ENCODE results near the gene TMEM80. TPM values are rescaled to one million over a fixed set of nuclear protein-coding genes. Genes with fewer than 3 reads are reported as not detected.

The TMEM80 gene
- total and polyA plus RNA-seq, 2 experiments from 2014 or later: 12.8 to 25.4 TPM

- TF ChIP-seq, protein P1, sequence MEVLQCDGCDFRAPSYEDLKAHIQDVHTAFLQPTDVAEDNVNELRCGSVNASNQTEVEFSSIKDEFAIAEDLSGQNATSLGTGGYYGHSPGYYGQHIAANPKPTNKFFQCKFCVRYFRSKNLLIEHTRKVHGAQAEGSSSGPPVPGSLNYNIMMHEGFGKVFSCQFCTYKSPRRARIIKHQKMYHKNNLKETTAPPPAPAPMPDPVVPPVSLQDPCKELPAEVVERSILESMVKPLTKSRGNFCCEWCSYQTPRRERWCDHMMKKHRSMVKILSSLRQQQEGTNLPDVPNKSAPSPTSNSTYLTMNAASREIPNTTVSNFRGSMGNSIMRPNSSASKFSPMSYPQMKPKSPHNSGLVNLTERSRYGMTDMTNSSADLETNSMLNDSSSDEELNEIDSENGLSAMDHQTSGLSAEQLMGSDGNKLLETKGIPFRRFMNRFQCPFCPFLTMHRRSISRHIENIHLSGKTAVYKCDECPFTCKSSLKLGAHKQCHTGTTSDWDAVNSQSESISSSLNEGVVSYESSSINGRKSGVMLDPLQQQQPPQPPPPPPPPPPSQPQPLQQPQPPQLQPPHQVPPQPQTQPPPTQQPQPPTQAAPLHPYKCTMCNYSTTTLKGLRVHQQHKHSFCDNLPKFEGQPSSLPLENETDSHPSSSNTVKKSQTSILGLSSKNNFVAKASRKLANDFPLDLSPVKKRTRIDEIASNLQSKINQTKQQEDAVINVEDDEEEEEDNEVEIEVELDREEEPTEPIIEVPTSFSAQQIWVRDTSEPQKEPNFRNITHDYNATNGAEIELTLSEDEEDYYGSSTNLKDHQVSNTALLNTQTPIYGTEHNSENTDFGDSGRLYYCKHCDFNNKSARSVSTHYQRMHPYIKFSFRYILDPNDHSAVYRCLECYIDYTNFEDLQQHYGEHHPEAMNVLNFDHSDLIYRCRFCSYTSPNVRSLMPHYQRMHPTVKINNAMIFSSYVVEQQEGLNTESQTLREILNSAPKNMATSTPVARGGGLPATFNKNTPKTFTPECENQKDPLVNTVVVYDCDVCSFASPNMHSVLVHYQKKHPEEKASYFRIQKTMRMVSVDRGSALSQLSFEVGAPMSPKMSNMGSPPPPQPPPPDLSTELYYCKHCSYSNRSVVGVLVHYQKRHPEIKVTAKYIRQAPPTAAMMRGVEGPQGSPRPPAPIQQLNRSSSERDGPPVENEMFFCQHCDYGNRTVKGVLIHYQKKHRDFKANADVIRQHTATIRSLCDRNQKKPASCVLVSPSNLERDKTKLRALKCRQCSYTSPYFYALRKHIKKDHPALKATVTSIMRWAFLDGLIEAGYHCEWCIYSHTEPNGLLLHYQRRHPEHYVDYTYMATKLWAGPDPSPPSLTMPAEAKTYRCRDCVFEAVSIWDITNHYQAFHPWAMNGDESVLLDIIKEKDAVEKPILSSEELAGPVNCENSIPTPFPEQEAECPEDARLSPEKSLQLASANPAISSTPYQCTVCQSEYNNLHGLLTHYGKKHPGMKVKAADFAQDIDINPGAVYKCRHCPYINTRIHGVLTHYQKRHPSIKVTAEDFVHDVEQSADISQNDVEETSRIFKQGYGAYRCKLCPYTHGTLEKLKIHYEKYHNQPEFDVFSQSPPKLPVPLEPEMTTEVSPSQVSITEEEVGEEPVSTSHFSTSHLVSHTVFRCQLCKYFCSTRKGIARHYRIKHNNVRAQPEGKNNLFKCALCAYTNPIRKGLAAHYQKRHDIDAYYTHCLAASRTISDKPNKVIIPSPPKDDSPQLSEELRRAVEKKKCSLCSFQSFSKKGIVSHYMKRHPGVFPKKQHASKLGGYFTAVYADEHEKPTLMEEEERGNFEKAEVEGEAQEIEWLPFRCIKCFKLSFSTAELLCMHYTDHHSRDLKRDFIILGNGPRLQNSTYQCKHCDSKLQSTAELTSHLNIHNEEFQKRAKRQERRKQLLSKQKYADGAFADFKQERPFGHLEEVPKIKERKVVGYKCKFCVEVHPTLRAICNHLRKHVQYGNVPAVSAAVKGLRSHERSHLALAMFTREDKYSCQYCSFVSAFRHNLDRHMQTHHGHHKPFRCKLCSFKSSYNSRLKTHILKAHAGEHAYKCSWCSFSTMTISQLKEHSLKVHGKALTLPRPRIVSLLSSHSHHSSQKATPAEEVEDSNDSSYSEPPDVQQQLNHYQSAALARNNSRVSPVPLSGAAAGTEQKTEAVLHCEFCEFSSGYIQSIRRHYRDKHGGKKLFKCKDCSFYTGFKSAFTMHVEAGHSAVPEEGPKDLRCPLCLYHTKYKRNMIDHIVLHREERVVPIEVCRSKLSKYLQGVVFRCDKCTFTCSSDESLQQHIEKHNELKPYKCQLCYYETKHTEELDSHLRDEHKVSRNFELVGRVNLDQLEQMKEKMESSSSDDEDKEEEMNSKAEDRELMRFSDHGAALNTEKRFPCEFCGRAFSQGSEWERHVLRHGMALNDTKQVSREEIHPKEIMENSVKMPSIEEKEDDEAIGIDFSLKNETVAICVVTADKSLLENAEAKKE (CRISPR knock-in tag; IDR thresholded peaks at IDR 0.05): no peak
- TF ChIP-seq EZH2phosphoT487 (IDR thresholded peaks at IDR 0.05; ENCODE audit: unreplicated experiment) (no peak), CREB1 (CRISPR knock-in tag; IDR thresholded peaks at IDR 0.05; ENCODE audit: low read depth) (no peak), ZNF331 (CRISPR knock-in tag; IDR thresholded peaks at IDR 0.05; ENCODE audit: low read depth) (no peak)
- TF ChIP-seq, protein P2, sequence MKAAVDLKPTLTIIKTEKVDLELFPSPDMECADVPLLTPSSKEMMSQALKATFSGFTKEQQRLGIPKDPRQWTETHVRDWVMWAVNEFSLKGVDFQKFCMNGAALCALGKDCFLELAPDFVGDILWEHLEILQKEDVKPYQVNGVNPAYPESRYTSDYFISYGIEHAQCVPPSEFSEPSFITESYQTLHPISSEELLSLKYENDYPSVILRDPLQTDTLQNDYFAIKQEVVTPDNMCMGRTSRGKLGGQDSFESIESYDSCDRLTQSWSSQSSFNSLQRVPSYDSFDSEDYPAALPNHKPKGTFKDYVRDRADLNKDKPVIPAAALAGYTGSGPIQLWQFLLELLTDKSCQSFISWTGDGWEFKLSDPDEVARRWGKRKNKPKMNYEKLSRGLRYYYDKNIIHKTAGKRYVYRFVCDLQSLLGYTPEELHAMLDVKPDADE (IDR thresholded peaks at IDR 0.05): no peak
Observed at GRCh38 chr11:722346-722811, 26.8 kb downstream of the TMEM80 start (continued).

DNA sequence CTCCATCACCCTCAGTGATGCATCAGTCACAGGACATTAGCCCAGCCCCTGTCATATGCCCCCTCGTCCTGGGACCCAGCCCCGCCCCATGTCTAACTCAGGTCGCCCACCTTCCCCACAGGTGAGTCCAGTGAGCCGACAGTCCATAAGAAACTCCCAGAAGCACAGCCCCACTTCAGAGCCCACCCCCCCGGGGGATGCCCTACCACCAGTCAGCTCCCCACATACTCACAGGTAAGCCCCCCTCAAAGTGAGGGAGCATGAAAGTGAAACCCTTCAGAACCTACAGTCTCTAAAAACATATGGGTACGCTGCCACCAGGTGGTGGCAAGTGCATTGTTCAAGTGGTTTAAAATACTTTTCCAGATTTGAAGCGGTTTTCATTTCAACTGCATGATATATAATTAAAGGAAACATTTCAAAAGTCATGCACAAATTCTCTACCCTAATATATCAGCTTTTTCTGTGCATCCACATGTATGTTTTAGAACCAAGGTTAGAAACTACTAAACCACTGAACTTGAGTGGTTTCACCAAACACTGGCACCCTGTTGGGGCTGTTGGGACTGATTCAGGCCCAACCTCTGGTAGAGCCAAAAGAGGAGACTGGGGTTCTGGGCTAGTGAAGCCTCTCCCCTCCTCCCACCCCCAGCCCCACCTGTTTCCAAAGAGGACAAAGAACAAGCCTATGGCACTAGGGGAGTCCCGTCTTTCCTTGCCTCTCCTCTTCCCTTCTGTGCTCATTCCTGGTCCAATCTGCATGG is 27.7 kb downstream of the TMEM80 start:
- Histone ChIP-seq H3K9me2 (ENCODE audit: insufficient read depth) (no peaks in the 10 kb centered on the region), H3K4me3 (no peak overlapping the region), H3F3A (replicated peaks; ENCODE audit: low read depth) (0 out of 2 replicates have a peak, but pooled peaks cover 22% of the 10 kb centered on the region), H2AFZ (no peak overlapping the region), H3K36me3 (ENCODE audit: insufficient read depth) (no peaks in the 10 kb centered on the region), H3K4me1 (ENCODE audit: insufficient read depth) (peaks cover 6% of the 10 kb centered on the region), H4K20me1 (replicated peaks; ENCODE audit: insufficient read depth) (no peaks in the 10 kb centered on the region), H3K79me2 (replicated peaks; ENCODE audit: insufficient read depth) (no peaks in the 10 kb centered on the region), H3K27me3 (ENCODE audit: insufficient read depth) (no peaks in the 10 kb centered on the region), H3K4me2 (no peak overlapping the region), H3K27ac (ENCODE audit: low read depth) (no peak overlapping the region)
- TF ChIP-seq STAT1 (IDR thresholded peaks at IDR 0.05; ENCODE audit: unreplicated experiment) (no peak), CTCF (conservative IDR thresholded peaks at IDR 0.05; ENCODE audit: low read depth in 2 of 2) (peak; percentile 81 to 92)
- Mint-ChIP-seq H3K27me3 (ENCODE audit: insufficient read depth, low read depth, poor library complexity) (peaks cover 19% of the 10 kb centered on the region), H3K9me3 (no peaks in the 10 kb centered on the region; the same call in 2 of the 3 replicates), H3K4me1 (peaks cover 9% of the 10 kb centered on the region; the same call in 2 of the 3 replicates), H3K36me3 (ENCODE audit: low read depth) (no peaks in the 10 kb centered on the region), H3K4me3 (no peak overlapping the region; the same call in 2 of the 3 replicates), H3K27ac (no peak overlapping the region)
- DNase-seq (ENCODE audit: low spot score): peak; percentile 73
- ATAC-seq: no peak
